Kidney glomerular epithelial cell (primary cell): ENCODE measurements around the gene ALDH5A1.

ENCODE experiments used
- DNase-seq: peaks from one replicate; lab custom pipeline; 2025; lab: John Stamatoyannopoulos, UW

Gene ALDH5A1

DNA sequence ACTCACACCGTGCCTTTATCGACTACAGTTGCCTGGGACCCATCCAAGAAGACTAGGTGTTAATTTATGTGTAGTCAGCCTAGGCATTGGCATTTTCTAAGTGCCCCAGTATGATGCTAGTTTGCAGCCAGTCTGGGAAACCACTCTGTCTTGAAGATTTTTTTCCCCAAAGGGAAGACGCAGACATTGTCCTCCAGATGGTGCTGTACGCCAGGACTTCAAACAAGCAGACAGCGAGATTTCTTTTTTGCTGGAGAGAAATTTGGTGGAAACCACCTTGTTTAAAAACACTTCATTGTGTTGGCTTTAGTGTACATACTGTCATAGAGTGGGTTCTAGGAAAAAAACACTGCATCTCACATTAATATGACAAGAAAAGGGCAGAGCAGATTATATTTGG is 30.0 kb downstream of the ALDH5A1 start:
- no peak for DNase-seq

DNA sequence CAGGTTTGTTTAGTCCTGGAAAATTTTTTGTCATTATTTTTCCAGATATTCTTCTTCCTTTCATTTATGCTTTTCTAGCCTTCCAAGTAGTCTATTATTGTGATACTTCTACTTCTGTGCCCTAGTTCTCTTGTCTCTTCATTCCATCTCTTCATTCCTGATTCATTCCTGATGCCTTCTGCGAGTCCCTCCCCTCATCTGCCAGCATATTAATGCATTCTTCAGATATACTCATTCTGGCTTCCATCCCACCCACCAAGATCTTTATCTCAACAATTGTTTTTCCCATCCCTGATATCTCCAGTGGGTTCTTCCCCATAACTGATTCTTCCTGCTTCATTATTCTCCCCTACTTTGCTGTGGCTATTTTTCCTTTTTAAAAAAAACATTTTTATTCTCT is 35.2 kb downstream of the ALDH5A1 start:
- no peak for DNase-seq

DNA sequence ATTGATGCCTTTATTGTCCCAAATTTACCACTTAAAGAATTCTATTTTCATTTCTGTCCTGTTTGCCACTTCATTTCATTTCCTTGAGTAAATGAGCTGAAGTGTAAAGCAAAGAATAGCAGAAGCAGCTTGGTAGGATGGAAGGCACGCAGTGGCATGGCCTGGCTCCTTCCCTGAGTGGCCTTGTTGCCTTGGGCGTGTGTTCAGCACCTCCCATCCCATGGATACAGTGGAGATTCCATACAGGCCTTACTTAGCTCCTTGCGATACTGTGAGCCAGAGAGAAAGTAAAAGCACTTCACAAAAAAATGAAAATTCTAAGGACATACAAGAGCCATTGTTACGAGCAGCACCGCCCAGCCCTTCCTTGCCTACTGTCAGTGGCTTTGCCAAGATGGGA is 39.6 kb downstream of the ALDH5A1 start:
- DNase-seq: no peak

DNA sequence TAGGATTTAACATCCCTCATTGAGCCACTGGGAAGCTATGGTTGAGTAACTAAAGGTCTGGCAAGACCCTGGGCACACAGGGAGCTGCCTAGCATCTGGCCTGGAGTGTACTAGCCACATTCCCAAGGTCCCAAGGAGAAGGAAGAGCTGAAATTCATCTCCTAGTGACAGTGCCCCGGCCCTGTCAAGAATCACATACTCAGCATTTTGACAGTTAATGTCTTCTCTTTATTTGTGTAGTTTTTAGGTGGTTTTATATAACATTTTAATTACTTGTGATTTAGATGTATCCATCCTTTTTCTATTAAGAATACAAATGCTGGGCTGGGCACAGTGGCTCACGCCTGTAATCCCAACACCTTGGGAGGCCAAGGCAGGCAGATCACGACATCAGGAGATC is 40.4 kb downstream of the ALDH5A1 start:
- no peak for DNase-seq

DNA sequence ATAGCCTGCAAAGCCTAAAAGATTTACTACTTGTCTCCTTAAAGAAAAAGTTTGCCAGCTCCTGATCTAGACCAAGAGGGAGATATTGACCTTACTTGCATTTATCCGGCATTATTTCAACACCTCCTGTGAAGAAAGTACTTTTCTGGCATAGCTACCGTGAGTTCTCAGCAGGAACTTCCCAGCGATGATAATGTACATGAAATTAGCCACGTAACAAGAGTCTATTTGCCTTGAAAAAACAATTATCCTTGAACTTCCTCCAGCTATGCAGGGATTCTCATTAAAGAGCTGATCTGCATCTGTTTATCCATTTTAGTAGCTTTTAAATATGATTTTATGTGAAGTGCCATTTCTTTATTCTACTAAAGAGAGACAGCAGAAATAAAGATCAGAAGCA is 41.7 kb downstream of the ALDH5A1 start:
- no peak for DNase-seq

DNA sequence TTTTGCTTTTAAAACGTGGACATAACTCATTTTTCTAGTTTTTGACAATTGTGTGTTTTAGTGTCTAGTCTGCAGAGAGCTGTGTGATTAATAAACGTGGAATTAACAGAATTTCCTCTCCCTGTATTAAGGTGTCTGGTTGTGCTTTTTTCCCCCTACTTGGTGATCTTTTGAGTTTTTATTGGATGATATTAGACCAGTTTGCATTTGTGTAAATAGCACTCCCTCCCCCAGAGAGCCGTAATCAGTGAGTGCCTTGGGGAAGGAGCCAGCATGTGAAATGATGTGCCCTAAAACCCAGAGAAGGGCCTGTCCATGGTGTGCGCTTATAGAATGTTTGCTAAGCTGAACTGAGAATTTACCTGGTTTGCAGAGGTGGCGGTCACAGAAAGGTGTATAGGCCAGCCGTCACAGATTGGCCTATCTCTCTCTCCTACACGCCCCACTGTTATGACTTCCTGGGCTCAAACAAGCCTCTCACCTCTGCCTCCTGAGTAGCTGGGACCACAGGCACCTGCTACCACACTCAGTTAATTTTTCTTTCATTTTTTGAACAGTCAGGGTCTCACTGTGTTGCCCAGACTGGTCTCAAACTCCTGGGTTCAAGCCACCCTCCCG is 42.4 kb downstream of the ALDH5A1 start:
- no peak for DNase-seq

DNA sequence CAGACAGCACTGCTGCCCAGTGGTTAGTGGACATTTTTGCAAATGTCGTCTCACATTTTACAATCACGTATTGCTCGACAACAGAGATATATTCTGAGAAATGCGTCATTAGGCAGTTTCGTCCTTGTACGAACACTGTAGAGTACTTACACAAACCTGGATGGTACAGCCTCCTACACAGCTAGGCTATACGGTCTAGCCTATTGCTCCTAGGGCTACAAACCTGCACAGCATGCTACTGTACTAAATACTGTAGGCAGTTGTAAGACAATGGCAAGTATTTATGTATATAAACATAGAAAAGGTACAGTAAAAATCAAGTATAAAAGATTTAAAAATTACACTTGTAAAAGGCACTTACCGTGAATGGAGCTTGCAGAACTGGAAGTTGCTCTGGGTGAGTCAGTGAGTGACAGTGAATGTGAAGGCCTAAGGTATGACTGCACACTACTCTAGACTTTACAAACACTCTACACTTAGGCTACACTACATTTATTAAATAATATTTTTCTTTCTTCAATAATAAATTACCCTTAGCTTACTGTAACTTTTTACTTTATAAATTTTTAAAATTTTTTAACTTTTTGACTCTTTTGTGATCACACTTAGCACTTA is 43.1 kb downstream of the ALDH5A1 start:
- no peak for DNase-seq

DNA sequence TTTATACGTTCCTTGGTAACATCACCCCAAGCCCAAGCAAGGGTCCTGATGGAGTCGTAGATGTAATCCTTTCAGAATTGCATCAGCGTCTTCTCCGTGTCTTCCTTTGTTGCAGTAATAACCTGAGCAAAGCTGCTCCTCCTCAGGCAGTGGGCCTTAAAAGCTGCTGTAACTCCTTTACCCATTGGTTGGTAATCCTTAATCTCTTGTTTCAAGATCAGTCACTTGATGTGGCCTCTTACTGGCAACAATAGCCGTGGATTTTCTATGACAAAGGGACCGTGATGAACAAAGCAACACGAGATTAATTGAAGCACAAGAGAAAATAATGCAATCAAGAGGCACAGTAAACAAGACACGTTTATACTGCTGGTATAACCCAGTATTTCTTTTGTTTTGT is 44.6 kb downstream of the ALDH5A1 start:
- DNase-seq: no peak

DNA sequence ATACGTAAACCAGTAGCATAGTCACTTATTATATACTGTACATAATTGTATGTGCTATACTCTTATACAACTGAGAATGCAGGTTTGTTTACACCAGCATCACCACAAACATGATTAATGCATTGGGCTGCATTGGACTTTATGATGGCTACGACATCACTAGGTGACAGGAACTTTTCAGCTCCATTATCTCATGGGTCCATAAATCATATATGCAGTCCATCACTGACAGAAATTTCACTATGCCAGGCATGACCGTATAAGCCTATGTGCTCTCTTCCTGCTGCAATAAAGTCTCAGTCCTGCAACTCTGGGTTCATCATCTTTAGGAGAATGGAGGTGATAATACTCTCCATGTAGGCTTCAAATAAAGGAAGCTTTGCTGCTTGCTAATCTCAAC is 45.4 kb downstream of the ALDH5A1 start:
- DNase-seq: no peak

DNA sequence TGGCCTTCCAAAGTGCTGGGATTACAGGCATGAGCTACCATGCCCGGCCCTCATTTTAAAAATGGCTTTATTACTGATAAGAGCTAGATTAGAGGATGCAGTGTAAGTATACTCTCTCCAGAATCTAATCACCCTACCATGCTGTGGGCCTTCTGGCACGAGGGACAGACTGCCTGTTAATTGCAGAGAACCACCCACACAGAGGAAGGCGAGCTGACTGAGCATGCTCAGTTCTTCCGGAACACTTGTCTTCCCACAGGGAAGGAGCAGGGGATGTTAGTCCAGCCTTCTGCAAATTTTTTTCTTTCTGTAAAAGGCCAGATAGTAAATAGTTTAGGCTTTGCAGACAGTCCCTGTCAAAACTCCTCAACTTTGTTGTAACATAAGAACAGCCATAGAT is 48.9 kb downstream of the ALDH5A1 start:
- no peak for DNase-seq

DNA sequence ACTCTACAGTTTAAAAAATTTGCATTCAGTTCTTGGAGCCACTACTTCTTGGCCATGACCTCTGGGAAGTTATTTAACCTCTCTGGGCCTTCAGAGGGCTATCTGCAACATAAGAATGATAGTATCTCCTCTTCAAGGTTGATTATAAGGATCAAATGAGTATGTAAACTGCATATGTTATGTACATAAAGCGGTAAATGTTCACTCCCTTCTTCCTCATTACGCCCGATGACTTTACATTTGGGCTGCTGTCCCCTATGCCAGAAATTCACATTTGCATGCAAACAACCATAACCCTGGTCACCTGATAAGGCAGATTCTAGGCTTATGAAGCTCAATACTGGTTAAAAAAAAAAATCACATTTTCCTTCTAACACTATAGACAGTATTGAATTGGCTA is 50.4 kb downstream of the ALDH5A1 start:
- no peak for DNase-seq

DNA sequence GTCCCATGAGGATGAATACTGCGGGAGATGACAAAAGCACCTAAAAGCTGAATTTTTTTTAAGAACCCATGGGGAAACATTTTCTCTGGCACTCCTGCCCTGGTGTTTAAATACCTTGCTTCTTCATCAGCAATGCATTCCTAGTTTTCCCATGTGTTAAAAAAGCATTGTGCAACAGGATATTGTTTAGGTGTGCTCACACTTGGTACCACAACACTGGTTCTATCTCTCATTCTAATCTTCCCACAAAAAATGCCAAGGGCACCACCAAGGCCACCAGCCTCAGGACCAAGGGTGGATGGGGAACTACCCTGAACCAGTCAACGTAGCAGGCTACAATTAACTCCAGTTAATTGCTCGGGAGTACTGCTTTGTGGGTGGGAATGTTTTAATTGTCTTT is 50.9 kb downstream of the ALDH5A1 start:
- DNase-seq: no peak

DNA sequence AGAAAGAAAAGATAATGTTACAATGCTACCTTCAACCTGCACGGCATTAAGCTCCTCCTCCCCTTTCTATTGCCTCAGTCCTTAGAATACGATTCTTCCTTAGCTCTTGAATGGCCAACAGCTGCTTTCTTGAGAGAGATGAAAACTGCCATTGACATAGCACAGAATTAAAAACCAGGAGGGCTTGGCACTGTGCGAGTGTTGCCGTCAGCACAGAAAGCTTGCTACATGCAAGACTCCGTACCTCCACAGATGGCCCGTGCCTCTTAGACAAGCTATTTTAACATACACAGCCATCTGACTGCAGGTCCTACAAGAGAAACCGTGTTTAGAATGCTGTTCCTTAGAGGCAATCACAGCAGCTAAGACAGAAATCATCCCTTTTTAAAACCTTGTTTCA is 51.7 kb downstream of the ALDH5A1 start:
- DNase-seq: no peak

DNA sequence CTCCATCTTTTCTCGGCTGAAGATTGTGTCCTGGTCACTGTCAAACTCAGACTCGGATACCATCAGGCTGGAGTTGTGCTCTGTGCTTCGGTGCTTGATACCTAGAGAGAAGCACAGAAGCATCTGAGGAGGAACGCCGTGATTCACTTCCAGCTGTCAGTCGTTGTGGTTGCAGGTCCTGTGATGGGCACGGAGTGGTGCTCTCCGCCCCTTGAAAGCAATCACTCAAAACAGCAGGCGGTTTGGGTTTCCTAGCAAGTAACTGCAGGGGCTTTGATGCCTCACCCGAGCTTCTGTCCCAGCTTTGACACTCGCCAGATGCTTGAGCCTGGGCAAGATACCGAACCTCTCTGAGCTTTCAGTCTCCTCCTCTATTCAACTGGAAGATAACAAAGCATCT is 52.5 kb downstream of the ALDH5A1 start:
- no peak for DNase-seq

DNA sequence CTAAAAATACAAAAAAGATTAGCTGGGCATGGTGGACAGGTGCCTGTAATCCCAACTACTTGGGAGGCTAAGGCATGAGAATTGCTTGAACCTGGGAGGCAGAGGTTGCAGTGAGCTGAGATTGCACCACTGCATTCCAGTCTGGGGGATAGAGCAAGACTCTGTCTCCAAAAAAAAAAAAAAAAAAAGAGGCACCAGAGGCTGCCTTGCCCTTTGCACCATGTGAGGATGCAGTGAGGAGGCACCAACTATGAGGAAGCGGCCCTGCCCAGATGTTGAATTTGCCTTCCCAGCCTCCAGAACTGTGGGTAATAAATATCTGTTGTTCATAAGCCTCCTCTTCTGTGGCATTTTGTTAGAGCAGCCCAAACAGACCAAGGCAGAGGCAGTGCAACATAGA is 54.4 kb downstream of the ALDH5A1 start:
- no peak for DNase-seq

DNA sequence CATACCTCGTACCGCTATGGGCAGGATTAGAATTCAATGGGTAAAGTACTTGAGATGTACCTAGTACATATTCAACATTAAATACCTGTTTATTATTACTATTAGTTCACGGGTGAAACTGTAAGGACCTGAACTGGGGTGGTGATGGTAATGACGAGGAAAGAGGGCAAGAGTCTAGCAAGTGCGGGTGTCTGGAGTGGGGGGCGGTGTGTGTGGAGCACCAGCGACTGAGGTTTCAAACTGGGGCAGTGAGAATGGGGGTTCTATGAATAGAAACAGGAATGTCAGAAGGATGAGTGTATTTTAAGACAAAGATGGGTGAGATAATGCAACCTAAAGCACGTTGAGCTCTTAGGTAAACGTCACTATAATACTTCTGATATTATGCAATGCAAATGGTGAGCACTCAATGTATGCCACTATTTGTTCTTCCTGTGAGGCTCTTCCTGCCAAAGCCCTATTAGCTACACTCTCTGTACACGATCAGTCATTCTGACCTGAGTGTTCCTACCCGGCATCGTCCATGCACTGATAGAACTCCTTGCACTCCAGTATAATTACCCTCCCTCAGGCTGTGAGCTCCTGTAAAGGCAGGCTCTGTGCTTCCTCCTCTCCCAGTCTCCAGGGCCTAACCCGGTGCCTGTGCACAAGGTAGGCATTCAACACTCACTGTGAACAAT is 55.0 kb downstream of the ALDH5A1 start:
- DNase-seq: no peak

DNA sequence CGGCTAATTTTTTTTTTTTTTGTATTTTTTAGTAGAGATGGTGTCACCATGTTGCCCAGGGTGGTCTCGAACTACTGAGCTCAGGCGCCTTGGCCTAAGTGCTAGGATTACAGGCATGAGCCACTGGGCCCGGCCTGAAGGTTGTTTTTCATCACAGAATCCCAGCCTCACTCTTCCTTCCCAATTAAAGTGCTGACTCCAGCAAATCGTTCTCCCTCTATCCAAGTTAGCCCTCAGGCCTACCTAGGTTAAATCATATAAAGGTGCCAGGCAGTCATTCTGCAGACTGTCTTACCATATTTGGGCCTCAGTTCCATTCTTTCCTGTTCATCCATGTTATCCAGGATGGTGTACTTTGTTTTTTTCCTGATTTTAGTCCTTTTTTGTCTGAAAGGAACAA is 56.4 kb downstream of the ALDH5A1 start:
- DNase-seq: no peak

DNA sequence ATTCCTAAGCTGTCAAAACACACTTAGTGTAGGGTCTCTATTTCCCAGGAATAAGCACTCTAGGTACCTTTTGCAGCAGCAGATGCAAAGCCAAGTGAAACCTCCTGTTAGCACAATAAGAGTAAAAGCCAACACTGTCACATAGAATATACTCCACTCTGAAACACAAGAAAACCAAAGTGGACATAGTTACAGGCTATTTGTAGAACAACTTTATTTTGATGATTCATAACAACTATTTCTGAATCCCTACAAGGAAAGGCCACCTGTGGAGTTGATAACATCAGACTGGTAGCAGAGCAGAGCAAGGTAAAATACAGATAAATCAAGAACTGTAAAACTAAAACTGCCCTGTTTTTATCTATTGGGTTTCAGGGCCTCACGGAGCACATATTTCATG is 59.7 kb downstream of the ALDH5A1 start:
- DNase-seq: no peak

DNA sequence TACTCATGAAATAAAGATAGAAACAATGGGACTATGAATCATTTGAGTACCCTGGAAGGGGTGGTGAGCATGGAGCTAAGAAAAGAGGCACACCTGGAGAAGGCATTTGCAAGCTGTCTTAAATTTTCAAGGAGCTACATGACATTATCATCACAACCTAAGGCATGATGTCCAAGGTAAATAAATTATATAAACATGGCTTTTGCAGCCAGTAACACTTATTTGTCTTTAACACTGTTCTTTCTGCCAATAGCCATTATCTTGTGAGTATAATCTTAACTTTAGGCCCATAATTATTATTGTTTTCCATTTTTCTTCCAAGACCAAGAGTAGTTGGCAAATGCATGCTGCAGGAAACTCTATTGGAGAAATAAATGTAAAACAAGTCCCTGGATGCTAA is 63.7 kb downstream of the ALDH5A1 start:
- DNase-seq: no peak

DNA sequence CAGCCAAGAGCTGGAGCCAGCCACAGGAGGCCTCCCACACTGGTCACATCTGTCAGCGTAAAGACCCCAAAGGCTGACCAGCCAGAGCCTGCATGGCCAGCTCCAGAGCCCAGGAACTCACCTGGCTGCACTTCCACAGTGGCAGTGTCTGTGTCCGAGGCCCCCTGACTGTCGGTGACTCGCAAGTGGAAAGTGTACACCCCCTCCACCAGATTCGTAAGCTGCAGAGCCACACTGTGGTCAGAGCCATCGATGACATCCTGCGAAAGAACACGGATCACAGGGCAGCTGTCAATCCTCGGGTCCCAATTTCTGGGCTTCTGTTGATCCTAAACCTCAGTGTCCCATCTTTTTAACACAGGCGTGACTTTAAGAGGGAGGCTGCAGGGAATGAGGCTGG is 69.3 kb downstream of the ALDH5A1 start:
- DNase-seq: no peak

DNA sequence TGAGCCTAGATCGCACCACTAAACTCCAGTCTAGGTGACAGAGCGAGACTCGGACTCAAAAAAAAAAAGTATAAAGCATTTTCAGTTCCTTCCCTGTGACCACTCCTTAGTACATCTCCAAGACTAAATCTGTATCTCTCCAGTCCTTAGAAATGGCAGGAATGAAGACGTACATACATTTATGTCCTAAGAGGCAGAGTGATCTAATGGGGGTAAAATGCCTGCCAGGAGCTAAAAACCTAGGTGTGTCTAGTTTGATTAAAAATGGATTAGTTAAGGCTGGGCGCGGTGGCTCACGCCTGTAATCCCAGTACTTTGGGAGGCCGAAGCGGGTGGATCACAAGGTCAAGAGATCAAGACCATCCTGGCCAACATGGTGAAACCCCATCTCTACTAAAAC is 70.4 kb downstream of the ALDH5A1 start:
- DNase-seq: no peak

DNA sequence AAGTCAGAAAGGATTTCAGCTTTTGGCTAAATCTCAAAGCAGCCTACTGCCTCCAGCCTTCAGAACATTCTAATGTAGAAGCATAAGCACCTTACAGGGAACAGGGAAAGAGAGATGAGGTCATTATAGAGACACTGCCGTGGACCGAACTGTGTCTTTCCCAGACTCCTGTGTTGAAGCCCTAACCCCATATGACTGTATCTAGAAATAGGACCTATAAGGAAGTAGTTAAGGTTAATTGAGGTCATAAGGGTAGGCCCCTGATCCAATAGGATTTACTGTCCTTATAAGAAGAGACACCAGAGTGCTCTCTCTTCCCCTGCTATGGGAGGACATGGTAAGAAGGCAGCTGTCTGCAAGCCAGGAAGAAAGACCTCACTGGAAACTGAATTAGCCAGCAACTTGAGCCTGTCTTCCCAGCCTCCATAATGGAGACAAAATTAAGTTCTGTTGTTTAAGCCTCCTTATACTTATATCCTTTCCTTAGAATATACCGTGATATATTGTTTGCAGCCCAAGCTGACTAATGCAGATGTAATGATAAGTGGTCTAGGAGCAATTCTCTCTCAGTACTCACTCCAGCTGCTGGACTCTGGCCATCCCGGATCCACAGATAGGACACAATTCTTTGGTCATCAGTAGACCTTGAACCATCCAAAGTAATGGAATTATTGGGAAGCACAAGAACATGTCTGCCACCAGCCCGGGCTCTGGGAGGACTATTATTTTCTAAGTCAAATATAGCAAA is 71.4 kb downstream of the ALDH5A1 start:
- DNase-seq: no peak

DNA sequence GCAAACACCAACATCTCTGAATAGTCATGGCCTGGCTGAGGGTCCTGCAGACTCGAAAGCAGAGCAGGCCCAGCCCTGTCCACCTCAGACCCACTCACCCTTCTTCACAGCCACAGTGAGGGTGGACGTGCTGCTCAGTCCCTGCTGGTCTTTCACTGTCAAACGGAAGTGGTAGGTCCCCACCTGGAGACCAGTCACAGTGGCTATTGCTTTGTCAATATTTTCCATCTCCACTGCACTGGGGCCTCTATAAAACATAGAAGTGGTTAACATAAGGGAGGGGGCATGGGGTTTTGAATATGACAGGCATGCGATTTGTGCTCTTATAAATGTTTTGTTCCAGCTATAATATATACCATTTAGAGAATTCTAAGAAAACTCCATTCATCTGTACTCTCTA is 73.9 kb downstream of the ALDH5A1 start:
- DNase-seq: no peak
